Spinal cord (tissue), 10 donors: Measurements from ENCODE around the gene FAM120A. TPM values are rescaled to one million over a fixed set of nuclear protein-coding genes. Genes with fewer than 3 reads are reported as not detected.

ENCODE experiments used
- DNase-seq, 6 donors: peaks; one replicate each; pipeline versions ENCODE4 v3.0.0 to v3.0.0-alpha.2; 2013 to 2015; ENCODE audit warnings: low spot score in 6 of 6, low read depth in 4 of 6
- H3K27ac ChIP-seq: one replicate; pipeline ENCODE4 v1.5.1; 2013; ENCODE audit warnings: low read depth, low read length, control low read depth
- H3K27me3 ChIP-seq: one replicate; pipeline ENCODE4 v1.6.1; 2013; ENCODE audit warnings: low read length; ENCODE audit not compliant: control insufficient read depth, insufficient read depth
- H3K36me3 ChIP-seq: one replicate; pipeline ENCODE4 v1.6.1; 2013; ENCODE audit warnings: low read length; ENCODE audit not compliant: control insufficient read depth, insufficient read depth
- H3K4me1 ChIP-seq: one replicate; pipeline ENCODE4 v1.6.1; 2013; ENCODE audit warnings: low read length; ENCODE audit not compliant: control insufficient read depth, insufficient read depth
- H3K4me3 ChIP-seq: one replicate; pipeline ENCODE4 v1.5.1; 2013; ENCODE audit warnings: low read depth, low read length, control low read depth
- H3K9me3 ChIP-seq: one replicate; pipeline ENCODE4 v1.6.1; 2013; ENCODE audit warnings: low read length; ENCODE audit not compliant: control insufficient read depth, insufficient read depth
- WGBS: methylation state at CpG from one replicate; pipeline ENCODE4 v1.1.5; 2013; ENCODE audit warnings: missing lambda C conversion rate; ENCODE audit not compliant: insufficient coverage; 5-methylcytosine and 5-hydroxymethylcytosine counted together
- polyA plus RNA-seq, 2 donors: library from polyadenylated mRNA; unstranded; fragments of 120-200 nt; gene quantifications; one replicate each; pipeline ENCODE4 v1.2.1, GENCODE V29; 2013; ENCODE audit not compliant: insufficient read length in 2 of 2
- total RNA-seq, 2 donors: library from RNA; depleted of rRNA in 1 of 2; stranded (reverse); fragments of 120-200 nt in 1 of 2; fragments of >200 nt in 1 of 2; gene quantifications; one replicate each; pipeline versions ENCODE4 v1.2.3 to v1.2.4, GENCODE V29; 2013 to 2014
- donor health status: healthy.

FAM120A gene
- total and polyA plus RNA-seq, 4 donors = 51.3 to 75.4 (median 63.4) TPM

DNA sequence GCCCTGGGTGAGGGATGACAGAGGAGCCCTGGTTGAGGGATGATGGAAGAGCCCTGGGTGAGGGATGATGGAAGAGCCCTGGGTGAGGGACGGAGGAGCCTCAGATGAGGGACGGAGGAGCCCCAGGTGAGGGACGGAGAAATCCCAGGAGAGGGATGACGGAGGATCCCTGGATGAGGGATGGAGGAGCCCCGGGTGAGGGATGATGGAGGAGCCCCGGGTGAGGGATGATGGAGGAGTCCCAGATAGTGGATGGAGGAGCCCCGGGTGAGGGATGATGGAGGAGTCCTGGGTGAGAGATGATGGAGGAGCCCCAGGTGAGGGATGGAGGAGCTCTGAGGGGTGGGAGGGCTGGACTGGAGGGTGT, 135.8 kb downstream of the FAM120A start:
- Histone ChIP-seq H3K4me3 (no peak overlapping the region), H3K36me3 (peaks cover 8% of the 10 kb centered on the region), H3K27me3 (no peaks in the 10 kb centered on the region), H3K4me1 (peaks cover 66% of the 10 kb centered on the region), H3K9me3 (no peaks in the 10 kb centered on the region), H3K27ac (no peak overlapping the region)
- WGBS = 92% methylated on average over 7 of the region's 7 CpGs
- DNase-seq = no peak

DNA sequence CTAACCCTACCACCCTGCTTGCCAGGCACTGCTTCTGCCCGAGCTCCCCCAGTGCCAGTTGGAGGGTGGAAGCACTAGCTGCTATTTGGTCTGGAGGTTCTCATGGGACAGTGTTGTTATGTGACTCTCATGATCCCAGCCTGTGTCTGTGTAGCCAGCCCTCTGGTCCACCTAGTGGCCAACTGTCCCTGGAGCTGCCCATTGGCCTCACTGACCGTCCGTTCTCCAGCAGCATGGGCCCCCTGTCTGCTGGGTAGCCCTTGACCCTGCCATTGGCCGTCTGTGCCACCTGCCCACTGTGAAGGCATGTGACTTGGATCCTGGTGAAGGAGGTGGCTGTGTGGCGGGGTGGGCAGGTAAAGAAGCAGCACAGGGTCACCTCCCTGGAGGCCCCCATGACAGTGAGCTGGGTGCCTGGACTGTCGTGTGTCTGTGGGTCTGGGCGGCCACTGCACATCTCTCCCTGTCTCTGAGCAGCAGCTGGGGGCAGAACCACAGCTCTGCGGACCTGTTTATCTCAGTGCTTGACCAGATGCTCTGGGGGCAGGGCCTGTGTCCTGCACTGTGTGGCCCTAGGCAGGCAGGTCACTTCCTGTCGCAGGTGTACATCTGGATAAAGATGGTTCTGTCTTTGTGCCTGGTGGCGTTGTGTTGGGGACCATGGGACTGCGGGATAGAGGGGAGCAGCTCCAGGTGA, 136.3 kb downstream of the FAM120A start:
- WGBS = 88% methylated on average over 10 of the region's 11 CpGs
- no peaks in the 10 kb centered on the region for H3K27me3 ChIP-seq
- peaks cover 8% of the 10 kb centered on the region for H3K36me3 ChIP-seq
- no peak overlapping the region for H3K27ac ChIP-seq
- no peak overlapping the region for H3K4me3 ChIP-seq
- DNase-seq = no peak
- H3K4me1 ChIP-seq = peaks cover 70% of the 10 kb centered on the region
- H3K9me3 ChIP-seq = no peaks in the 10 kb centered on the region

DNA sequence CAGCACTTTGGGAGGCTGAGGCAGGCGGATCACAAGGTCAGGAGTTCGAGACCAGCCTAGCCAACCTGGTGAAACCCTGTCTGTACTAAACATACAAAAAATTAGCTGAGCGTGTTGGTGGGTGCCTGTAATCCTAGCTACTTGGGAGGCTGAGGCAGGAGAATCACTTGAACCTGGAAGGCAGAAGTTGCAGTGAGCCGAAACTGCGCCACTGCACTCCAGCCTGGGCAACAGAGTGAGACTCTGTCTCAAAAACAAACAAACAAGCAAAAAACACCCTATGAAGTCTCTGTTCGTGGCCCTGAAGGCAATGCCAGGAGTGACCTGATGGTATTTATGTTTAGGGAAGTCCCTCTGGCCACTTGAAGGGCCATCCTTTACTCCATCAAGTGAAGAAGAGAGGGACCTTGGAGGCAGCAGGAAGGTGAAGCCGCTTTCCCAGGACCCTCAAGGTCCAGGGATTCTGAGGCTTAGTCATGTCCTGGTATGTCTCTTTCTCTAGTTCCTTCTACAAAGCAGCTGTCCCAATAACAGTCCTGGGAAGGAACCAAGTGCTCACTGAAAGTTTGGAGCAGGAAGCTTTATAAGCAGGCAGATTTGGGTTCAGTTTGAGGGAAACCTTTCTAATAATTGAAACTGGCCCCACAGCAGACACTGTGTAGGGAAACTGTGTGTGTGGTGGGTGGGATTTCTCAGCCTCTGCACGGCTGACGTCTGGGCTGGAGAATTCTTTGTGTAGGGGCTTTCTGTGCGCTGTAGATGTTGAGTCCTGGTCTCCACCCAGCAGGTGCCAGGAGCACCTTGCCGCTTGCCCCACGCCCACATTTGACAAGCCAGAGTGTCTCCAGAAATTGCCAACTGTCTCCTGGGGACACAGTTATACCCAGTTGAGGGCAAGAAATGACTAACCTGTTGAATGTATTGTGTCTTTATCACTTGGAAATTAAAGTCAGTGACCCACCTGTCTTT, 137.4 kb downstream of the FAM120A start:
- Histone ChIP-seq H3K9me3 (no peaks in the 10 kb centered on the region), H3K36me3 (peaks cover 8% of the 10 kb centered on the region), H3K4me3 (no peak overlapping the region), H3K27me3 (no peaks in the 10 kb centered on the region), H3K4me1 (peaks cover 75% of the 10 kb centered on the region), H3K27ac (no peak overlapping the region)
- WGBS = 88% methylated on average over 4 of the region's 12 CpGs
- no peak for DNase-seq

DNA sequence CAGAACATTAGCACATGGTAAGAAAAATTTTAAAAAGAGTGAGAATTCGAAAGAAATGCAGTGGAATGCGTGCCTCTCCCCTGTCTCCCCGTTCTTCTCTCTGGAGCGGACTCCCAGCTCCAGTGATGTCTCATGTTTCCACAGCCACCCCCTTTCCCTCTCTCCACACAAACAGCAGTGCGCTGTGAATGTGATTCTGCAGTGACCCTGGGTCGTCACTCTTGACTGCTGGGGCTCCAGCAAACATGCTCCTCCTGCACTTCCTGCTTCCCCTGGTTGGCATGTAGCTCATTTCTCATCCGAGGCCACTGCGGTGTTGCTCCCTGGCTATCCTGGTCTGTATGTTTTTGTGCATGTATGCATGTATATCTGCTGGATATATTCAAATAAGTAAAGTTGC, 138.2 kb downstream of the FAM120A start:
- Histone ChIP-seq H3K4me1 (peaks cover 81% of the 10 kb centered on the region), H3K27ac (no peak overlapping the region), H3K27me3 (no peaks in the 10 kb centered on the region), H3K36me3 (peaks cover 8% of the 10 kb centered on the region), H3K9me3 (no peaks in the 10 kb centered on the region), H3K4me3 (no peak overlapping the region)
- DNase-seq = peak in 2 of 6 donors; percentile 7 to 28
- WGBS = 49% methylated on average over 5 of the region's 8 CpGs

DNA sequence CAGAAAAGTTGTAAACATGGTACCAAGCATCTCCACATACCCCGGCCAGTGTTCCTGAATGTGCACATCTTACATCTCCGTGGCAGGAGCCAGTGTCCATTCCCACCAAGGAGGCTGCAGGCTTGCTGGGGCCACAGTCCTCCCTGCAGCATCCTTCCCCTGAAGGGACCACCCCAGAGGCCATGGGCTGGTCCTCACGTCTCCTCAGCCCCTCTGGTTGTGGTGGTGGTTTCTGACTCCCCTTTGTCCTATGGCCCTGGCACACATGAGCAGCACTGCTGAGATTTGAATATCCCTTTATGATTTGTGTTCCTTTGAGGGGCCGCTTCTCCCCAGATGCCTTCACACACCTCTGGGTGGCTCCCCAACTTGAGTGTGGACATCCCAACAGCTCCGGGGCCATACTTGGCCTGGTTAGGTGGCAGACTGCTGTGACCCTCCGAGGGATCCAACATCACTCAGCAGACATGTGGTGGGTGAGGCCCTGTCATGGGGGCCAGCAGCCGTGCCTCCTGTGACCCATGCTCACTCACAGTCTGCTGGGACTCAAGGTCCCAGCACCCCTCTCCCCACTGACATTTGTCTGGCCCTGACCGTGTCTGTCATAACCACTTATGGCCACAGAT, 139.2 kb downstream of the FAM120A start:
- no peak overlapping the region for H3K4me3 ChIP-seq
- H3K36me3 ChIP-seq = peaks cover 8% of the 10 kb centered on the region
- H3K4me1 ChIP-seq = peaks cover 75% of the 10 kb centered on the region
- 74% methylated on average over 4 of the region's 8 CpGs for WGBS
- no peak for DNase-seq
- H3K27me3 ChIP-seq = no peaks in the 10 kb centered on the region
- H3K27ac ChIP-seq = no peak overlapping the region
- no peaks in the 10 kb centered on the region for H3K9me3 ChIP-seq

DNA sequence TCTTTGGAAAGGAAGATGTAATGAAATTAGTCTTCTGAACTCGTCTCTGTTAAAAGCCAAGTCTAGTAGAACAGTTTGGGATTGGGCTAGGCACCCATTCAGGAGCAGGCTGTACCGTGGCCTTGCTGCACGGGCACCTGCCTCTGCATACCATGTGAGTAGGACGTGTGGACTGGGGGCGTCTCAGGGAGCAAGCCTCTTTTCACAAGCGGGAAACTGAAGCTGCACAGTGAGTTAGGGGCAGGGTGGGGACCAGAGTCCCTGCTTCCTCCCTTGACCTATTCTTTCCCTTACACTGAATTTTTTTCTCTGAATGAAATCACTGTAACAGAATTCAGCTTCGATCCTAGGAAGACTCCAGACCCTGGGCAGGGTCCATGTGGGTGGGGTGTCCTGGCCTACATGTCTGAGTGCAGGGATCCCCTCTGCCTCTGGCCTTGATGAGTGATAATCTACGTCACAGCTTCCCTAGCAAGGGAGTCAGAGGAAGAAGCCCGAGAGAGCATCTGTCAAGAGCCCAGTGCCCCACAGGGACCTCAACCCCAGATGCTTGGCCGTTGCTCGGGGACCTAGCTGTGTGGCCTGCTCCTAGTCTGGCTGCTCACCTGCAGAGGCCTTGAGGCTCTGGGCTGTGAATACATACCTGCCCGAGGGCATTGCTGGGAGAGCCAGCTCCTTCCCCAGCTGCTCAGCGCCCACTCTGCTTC, 140.0 kb downstream of the FAM120A start:
- peaks cover 68% of the 10 kb centered on the region for H3K4me1 ChIP-seq
- H3K4me3 ChIP-seq = no peak overlapping the region
- H3K27ac ChIP-seq = no peak overlapping the region
- H3K27me3 ChIP-seq = no peaks in the 10 kb centered on the region
- no peaks in the 10 kb centered on the region for H3K9me3 ChIP-seq
- WGBS = 71% methylated on average over 8 of the region's 13 CpGs
- no peak for DNase-seq
- H3K36me3 ChIP-seq = peaks cover 8% of the 10 kb centered on the region

GRCh38 chr9:93592008-93592642, 140.6 kb downstream of the FAM120A start:
- Histone ChIP-seq H3K27ac (no peak overlapping the region), H3K27me3 (no peaks in the 10 kb centered on the region), H3K9me3 (no peaks in the 10 kb centered on the region), H3K36me3 (peaks cover 8% of the 10 kb centered on the region), H3K4me1 (peaks cover 61% of the 10 kb centered on the region), H3K4me3 (no peak overlapping the region)
- peak in 1 of 6 donors; percentile 19 for DNase-seq
- 52% methylated on average over 6 of the region's 8 CpGs for WGBS

GRCh38 chr9:93592643-93593021, 141.1 kb downstream of the FAM120A start:
- no peak for DNase-seq
- Histone ChIP-seq H3K27ac (no peak overlapping the region), H3K36me3 (peaks cover 8% of the 10 kb centered on the region), H3K4me3 (no peak overlapping the region), H3K4me1 (peaks cover 56% of the 10 kb centered on the region), H3K9me3 (no peaks in the 10 kb centered on the region), H3K27me3 (no peaks in the 10 kb centered on the region)
- 67% methylated on average over 2 of the region's 2 CpGs for WGBS

GRCh38 chr9:93593144-93593658, 141.7 kb downstream of the FAM120A start:
- no peaks in the 10 kb centered on the region for H3K9me3 ChIP-seq
- WGBS = 40% methylated on average over 1 of the region's 2 CpGs
- H3K4me3 ChIP-seq = no peak overlapping the region
- peak in 1 of 6 donors; percentile 81 for DNase-seq
- H3K4me1 ChIP-seq = peaks cover 56% of the 10 kb centered on the region
- H3K36me3 ChIP-seq = peaks cover 5% of the 10 kb centered on the region
- H3K27me3 ChIP-seq = no peaks in the 10 kb centered on the region
- no peak overlapping the region for H3K27ac ChIP-seq
